Measurements from ENCODE around the gene EVA1A. TPM values are rescaled to one million over a fixed set of nuclear protein-coding genes. Genes with fewer than 3 reads are reported as not detected.

Gene EVA1A
- total RNA-seq, 4 donors from 2014 or later: not detected

DNA sequence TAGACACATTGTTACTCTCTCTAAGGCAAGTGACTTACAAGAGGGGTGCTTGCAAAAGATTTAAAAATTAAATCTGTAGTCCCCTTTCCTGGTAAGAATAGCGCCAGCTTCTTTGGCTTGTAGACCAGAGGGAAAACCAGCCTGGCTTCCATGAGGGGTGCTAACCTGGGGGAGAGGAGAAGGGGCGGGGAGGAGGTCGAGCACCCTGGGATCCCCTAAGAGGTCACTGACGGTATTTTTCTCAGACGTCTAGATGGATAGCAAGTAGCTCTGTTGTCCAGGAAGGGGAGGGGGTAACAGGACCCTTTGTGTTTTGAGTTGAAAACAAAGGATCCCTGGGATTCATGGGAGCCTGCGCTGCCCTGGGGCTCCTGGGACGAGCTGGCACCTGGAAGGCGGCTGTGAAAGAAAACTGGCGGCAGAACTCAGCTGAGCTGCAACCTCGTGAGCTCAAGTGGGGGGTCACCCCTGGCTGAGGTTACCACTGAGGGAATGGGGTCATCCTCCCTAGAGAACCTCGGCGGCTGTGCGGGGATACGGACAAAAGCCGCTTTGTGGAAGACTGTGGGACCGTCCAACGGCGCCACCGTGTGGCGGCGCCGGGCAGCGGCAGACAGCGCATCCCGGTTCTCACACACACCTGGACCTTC is 48.1 kb upstream of the EVA1A start:
- Histone ChIP-seq H3K27ac (no peak overlapping the region), H3K4me1 (peaks cover 3 to 4% (median 3%) of the 10 kb centered on the region in 4 donors), H3K27me3 (peaks cover 34% of the 10 kb centered on the region), H3K9me3 (no peaks in the 10 kb centered on the region), H3K36me3 (no peaks in the 10 kb centered on the region), H3K4me3 (no peak overlapping the region)
- peak; percentile 38 for DNase-seq
- in situ Hi-C loops (cut with MboI; ENCODE audit: low pct_ligation_motif_present in 1 of 4, low pct_unique_long_range_greater_than_20kb in 1 of 4, low sequenced_read_pairs in 3 of 4): loop anchor here (25.0 kb wide), 2 partner anchors 697 to 922 kb away; no protein-coding TSS in a partner anchor
- intact Hi-C loops (cut with DNase I; ENCODE audit: low total_unique reads): no loop called here
- WGBS, 2 donors (ENCODE audit: low coverage in 1 of 2): 14% methylated on average over 20 of the region's 25 CpGs; no CpG with 5 or more reads in 1 of the 2 donors
- TF ChIP-seq POLR2A (IDR thresholded peaks at IDR 0.05): no peak
- TF ChIP-seq, protein P1, sequence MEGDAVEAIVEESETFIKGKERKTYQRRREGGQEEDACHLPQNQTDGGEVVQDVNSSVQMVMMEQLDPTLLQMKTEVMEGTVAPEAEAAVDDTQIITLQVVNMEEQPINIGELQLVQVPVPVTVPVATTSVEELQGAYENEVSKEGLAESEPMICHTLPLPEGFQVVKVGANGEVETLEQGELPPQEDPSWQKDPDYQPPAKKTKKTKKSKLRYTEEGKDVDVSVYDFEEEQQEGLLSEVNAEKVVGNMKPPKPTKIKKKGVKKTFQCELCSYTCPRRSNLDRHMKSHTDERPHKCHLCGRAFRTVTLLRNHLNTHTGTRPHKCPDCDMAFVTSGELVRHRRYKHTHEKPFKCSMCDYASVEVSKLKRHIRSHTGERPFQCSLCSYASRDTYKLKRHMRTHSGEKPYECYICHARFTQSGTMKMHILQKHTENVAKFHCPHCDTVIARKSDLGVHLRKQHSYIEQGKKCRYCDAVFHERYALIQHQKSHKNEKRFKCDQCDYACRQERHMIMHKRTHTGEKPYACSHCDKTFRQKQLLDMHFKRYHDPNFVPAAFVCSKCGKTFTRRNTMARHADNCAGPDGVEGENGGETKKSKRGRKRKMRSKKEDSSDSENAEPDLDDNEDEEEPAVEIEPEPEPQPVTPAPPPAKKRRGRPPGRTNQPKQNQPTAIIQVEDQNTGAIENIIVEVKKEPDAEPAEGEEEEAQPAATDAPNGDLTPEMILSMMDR (IDR thresholded peaks at IDR 0.05): peak; percentile 66 to 93 (median 78)

DNA sequence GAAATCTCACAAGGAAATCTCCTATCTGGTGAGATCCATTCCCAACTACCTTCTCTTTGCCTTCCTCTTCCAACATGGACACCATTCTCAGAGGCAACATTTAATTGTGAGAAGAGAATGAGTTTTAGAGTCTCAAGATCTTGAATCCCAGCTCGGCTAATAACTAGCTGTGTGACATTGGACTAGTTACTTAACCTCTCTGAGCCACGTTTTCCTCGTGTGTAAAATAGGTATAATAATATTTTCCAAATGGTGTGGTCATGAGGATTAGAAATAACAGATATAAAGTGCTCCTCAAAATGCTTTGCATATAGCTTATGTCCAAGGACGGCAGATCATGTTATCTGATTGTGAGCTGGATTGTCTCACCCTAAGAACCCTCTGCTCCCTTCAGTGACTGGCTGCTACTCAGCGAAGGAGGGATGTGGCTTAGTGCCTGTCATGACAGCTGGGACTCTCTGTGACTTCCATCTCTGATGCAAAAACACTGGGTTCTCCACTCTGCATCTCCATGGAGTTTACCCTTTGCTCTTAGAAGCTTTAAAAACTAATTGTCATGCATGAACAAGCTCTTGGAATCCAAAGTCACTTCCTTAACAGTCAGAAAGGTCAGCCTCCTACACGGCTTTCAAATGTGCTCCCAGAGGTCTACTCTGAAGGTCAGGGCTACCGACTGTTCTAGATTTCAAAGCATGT is 47.4 kb upstream of the EVA1A start:
- DNase-seq: no peak
- in situ Hi-C loops (cut with MboI; ENCODE audit: low pct_ligation_motif_present in 1 of 4, low pct_unique_long_range_greater_than_20kb in 1 of 4, low sequenced_read_pairs in 3 of 4) (loop anchor here (25.0 kb wide), 2 partner anchors 696 to 921 kb away; no protein-coding TSS in a partner anchor), intact Hi-C loops (cut with DNase I; ENCODE audit: low total_unique reads) (no loop called here)
- Histone ChIP-seq H3K27ac (no peak overlapping the region), H3K27me3 (peaks cover 34% of the 10 kb centered on the region), H3K9me3 (no peaks in the 10 kb centered on the region), H3K4me1 (peaks cover 3 to 4% (median 3%) of the 10 kb centered on the region in 4 donors), H3K4me3 (no peak overlapping the region), H3K36me3 (no peaks in the 10 kb centered on the region)
- WGBS, 2 donors (ENCODE audit: low coverage in 1 of 2): 53 to 58% methylated on average over 6 to 7 of the region's 7 CpGs
- TF ChIP-seq, protein P1 (IDR thresholded peaks at IDR 0.05): no peak
- TF ChIP-seq POLR2AphosphoS5 (IDR thresholded peaks at IDR 0.05) (no peak), POLR2A (IDR thresholded peaks at IDR 0.05) (no peak), EP300 (IDR thresholded peaks at IDR 0.05; ENCODE audit: low read depth) (no peak)

DNA sequence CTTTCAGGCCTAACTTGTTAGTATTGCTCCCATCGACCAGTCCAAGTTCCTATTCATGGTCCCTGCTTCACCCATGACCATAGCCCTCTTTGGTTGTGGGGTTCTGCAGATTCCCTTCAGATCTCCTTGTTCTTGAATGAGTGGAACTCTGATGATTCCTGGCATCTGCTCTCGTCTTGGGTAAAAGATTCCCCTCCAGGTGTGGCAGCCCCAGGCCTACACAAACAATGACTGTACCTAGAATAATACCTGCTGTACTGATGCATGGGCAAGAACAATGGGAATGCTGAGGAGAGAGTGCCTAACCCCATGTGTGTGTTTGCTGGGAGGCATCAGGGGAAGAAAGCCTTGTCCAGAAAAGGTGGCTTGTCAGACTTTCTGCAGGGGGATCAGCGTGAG is 46.7 kb upstream of the EVA1A start:
- Histone ChIP-seq H3K27ac (no peak overlapping the region), H3K4me3 (no peak overlapping the region), H3K27me3 (peaks cover 34% of the 10 kb centered on the region), H3K36me3 (no peaks in the 10 kb centered on the region), H3K4me1 (peaks cover 3 to 4% (median 3%) of the 10 kb centered on the region in 4 donors), H3K9me3 (no peaks in the 10 kb centered on the region)
- intact Hi-C loops (cut with DNase I; ENCODE audit: low total_unique reads): no loop called here
- TF ChIP-seq, protein P1 (IDR thresholded peaks at IDR 0.05): no peak
- TF ChIP-seq POLR2AphosphoS5 (IDR thresholded peaks at IDR 0.05) (no peak), POLR2A (IDR thresholded peaks at IDR 0.05) (no peak), EP300 (IDR thresholded peaks at IDR 0.05; ENCODE audit: low read depth) (no peak)
- in situ Hi-C loops (cut with MboI; ENCODE audit: low pct_ligation_motif_present in 1 of 4, low pct_unique_long_range_greater_than_20kb in 1 of 4, low sequenced_read_pairs in 3 of 4): loop anchor here (25.0 kb wide), 2 partner anchors 695 to 920 kb away; no protein-coding TSS in a partner anchor
- 91 to 100% methylated on average over 2 to 3 of the region's 3 CpGs for WGBS, 2 donors (ENCODE audit: low coverage in 1 of 2)
- DNase-seq: no peak

DNA sequence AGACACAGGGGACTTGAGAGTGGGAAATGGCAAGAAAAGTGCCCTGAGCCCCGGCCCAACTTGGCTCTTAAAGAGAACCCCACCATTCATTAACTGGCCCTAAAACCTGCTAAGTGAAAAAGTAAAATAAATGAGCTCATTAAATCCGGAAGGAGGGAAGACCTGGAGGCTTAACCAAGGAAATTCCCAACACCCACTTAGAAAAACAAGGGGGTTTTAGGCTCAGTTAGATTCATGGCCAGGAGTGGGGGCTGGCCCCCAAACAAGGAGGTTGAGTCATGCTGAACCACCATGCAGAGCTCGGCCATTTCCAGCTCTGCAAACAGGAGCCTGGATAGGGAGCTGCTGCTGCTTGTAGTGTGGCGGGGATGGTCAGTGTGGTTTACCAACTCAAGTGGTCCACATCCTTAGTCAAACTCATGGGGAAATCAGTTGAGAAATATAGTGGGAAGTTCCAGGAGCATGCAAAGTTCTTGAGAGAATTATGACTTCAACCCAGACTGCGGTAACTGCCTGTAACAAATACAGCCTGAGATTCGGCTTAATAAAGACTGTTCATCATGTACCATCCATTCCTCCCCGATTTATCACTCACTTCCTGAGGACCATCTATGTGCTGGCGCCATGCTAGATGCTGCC is 46.1 kb upstream of the EVA1A start:
- intact Hi-C loops (cut with DNase I; ENCODE audit: low total_unique reads) (no loop called here), in situ Hi-C loops (cut with MboI; ENCODE audit: low pct_ligation_motif_present in 1 of 4, low pct_unique_long_range_greater_than_20kb in 1 of 4, low sequenced_read_pairs in 3 of 4) (loop anchor here (25.0 kb wide), 2 partner anchors 695 to 920 kb away; no protein-coding TSS in a partner anchor)
- no peak for DNase-seq
- peaks cover 3 to 4% (median 3%) of the 10 kb centered on the region in 4 donors for H3K4me1 ChIP-seq
- peaks cover 34% of the 10 kb centered on the region for H3K27me3 ChIP-seq
- TF ChIP-seq POLR2A (IDR thresholded peaks at IDR 0.05): no peak
- TF ChIP-seq EP300 (IDR thresholded peaks at IDR 0.05; ENCODE audit: low read depth): no peak
- TF ChIP-seq, protein P1 (IDR thresholded peaks at IDR 0.05): no peak
- no peak for TF ChIP-seq POLR2AphosphoS5 (IDR thresholded peaks at IDR 0.05)
- no peaks in the 10 kb centered on the region for H3K9me3 ChIP-seq
- no peak overlapping the region for H3K4me3 ChIP-seq
- no peaks in the 10 kb centered on the region for H3K36me3 ChIP-seq
- no peak overlapping the region for H3K27ac ChIP-seq
- WGBS, 2 donors (ENCODE audit: low coverage in 1 of 2): 69 to 86% methylated on average over 6 to 8 of the region's 8 CpGs

Data from transverse colon (tissue), 4 donors.